NCI-H345 treated with DMSO at 0.1 percent for 48 hours (cell line): Measurements from ENCODE around the gene IGDCC3.

Experiments
- DNase-seq: peaks from one replicate; lab custom pipeline; 2025; ENCODE audit not compliant: unreplicated experiment; lab: John Stamatoyannopoulos, UW

IGDCC3 gene

DNA sequence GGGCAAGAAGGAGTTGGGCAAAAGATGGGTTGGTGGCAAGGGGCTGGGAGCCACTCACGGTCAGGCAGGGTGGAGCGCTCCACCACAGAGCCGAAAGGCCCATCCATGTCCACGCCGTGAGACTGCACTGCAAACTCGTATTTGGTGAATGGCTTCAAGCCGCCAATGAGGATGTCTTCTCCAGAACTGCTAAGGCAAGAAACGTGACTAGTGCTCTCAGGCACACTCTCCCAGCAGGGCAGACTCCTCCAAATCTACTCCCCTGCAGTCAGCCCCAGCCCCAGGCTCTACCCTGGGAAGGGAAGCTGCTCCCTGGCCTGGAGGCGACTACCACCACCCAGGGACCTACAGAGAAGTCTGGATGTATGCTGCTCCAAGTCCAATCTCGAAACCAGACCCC lies 11.4 kb upstream of the IGDCC3 start:
- no peak for DNase-seq

DNA sequence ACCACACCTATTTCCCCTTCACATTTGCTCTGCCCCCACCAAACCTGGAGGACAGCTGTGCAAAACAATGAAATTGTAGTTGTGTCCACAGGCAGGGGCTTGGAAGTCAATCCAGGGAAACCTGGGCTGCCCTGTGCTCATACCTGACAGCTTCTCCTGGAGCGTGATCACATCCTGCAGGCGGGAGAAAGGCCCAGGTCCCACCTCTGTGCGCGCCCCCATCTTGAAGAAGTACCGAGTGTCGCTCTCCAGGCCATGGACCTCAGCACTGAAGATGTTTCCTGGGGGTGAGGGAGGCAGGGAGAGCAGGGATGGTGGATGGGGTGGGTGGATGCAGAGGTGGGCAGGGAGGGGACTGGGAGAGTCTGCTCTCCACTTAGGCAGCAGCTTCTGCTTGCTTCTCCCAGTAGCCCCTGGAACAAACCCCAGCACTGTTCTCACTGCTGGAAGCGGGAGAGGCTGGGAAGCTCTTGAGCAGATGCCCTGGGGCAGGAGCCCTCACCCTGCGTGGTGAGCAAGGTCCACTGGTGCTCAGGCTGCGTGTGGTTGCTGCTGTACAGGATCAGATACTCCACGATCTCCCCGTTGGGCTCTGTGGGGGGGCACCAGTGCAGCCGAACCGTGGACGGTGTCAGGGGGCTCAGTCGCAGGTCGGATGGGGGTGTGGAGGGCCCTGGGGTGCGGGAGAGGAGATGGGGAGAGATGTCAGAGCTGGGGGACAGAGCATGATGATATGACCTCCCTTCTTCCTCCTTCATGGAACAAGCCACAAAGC lies 10.7 kb upstream of the IGDCC3 start:
- no peak for DNase-seq

DNA sequence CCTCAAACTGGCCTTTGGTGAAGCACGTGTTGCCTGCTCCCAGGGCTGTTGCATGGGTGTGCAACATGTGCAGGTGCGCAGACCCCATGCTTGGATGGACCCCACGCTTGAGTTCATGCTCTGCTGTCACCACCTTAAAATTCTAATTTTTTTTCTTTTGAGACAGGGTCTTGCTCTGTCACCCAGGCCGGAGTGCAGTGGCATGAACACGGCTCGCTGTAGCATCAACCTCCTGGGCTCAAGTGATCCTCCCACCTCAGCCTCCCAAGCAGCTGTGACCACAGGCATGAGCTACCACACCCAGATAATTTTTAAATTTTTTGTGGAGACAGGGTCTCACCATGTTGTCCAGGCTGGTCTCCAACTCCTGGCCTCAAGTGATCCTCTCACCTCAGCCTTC lies 9.1 kb upstream of the IGDCC3 start:
- no peak for DNase-seq

DNA sequence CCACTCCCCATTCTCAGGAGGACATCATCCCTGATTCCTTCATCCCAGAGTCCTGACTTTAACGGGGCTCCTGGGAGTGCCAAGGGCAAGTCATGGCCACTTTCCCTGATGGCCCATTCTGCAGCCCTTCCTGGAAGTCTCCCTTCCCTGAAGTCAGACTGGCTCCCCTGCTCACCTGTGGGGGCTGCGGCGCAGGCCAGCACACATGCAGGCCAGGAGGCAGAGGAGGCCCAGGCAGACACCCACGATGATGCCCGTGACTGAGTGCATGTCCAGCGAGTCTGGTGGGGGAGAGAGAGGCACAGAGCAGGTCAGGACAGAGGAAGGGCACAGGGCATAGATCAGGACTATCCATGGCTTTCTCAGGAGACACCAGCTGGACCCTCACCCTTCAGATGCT lies 8.6 kb upstream of the IGDCC3 start:
- DNase-seq, result no peak

DNA sequence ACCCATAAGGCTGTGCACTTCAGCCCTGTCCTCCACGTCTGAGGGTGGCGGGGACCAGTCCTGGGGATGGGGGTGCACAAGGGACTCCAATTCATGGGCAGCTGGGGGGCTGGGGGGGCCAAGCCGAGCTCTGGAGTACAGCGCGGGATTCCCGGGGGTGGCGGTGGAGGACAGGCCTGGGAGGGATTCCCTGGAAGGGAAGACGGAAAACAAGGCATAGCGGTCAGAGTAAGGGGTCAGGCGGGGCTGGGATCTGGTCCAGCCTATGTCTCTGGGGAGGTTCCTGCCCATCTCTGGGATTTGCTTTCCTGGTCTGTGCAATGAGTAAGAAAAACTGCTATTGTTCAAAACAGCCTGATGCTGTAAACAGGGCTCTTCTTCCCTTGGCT lies 8.1 kb upstream of the IGDCC3 start:
- DNase-seq, result no peak

DNA sequence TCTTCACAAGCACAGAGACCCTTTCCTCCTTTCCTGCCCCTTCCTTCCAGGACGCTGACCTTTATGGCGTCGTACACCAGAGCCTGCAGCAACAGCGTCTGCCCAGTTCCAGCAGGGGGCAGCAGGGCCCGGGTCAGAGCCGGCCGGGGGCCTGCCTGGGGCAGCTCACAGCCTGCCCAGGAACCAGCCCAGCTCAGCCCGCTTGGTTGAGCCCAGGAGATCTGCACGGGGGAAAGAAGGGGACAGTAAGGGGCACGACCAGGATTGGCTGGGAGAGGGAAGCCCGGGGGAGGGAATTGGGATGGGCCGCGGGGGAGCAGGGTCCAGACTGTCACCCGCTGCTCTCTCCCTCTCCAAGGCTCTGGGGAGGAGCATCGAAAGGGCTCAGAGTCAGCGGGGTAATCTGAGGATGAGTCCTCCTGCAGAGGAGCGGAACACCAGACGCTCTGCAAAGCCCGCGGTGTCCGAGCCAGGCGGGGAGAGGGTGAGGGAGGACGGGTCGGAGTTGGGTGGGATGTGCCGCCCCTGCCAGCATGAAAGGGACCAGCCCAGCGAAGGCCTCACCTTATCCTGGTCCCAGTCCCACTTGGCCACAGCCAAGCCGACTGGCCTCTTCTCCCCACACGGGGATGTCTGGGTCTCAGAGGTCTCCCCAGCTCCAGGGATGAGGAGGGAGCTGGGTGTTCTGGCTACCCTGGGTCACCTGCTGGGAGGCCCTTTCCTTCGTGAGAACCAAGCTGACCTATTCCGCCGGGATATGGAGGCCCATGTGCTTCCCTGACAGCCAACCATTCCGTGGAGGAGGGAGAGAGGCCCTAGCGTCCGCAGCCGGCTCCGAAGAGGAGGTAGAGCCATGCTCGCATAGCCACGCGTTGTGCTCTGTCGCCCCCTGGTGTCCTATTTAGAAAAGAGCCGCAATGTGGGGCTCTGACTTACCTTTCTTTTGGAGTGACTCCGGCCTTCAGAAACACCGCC lies 7.4 kb upstream of the IGDCC3 start:
- peak; percentile 74 for DNase-seq

DNA sequence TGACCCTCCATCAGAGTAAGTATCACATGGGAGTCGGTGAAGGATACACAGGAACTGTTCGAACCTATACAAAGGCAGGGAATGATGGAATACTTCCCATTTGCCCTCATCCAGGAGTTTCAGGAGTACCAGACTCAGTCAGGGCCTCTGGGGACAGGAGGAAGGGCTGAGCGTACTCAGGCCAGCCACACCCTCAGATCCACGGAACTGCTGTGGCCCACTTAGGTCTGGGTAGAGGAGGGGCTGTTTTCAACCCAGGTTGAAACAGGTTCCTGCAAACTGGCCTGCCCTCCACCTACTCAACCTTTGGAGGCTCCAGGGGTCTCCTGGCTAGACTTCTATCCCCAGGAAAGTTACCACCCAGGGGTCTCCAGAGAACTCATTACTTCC lies 6.7 kb upstream of the IGDCC3 start:
- no peak for DNase-seq

DNA sequence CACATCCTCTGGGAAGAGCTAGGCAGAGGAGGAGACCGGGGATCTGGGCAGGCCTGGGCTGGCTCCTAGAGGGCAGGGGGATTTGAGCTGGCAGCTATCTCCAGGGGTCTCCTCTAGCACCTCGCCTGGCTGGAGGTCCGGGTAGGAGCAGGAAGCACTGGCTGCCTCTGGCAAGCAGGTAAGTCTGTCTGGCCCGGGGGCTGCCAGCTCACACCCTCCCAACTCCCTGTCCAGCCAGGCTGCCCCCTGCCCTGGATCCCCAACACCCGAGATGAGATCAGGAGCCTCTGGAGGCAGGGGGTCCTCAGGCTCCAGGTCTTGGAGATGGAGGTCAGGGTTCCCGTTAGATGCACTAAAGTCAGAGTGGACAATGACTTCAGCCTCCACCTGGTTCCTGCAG lies 6.2 kb upstream of the IGDCC3 start:
- no peak for DNase-seq

DNA sequence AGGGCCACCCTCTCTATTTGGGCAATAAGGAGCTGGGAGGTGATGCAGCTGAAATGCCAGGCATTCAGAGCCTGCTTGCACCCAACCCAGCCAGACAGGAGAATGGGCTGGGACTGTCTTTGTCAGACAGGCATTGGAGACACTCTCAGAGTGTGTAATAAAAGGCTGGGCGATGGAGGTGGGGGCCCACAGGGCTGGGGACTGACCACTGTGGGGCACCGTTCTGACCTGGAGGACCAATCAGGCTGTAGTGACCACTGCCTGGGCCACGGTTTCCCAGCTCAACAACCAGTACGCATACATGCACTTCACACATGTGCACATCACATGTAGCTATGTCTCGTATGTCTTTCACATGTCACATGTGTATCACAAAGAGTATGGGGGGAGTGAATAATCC lies 5.7 kb upstream of the IGDCC3 start:
- no peak for DNase-seq

DNA sequence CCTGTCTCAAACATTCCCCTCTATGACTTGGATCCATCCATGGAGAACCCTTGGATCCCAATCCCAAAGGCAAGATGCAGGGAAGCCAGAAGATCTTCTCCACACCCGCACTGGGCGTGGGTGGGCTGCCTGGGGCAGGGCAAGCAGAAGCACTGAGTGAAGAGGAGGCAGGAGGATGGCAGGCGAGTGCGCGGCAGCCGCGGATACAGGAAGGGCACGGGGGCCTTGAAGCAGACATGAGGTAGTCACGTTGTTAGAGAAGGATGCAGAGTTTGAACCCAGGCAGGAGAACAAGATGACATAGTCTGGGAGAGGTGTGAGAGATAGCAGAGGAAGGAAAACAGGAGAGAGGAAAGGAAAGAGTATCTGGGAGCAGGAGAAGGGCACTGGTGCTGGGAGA lies 5.1 kb upstream of the IGDCC3 start:
- no peak for DNase-seq

DNA sequence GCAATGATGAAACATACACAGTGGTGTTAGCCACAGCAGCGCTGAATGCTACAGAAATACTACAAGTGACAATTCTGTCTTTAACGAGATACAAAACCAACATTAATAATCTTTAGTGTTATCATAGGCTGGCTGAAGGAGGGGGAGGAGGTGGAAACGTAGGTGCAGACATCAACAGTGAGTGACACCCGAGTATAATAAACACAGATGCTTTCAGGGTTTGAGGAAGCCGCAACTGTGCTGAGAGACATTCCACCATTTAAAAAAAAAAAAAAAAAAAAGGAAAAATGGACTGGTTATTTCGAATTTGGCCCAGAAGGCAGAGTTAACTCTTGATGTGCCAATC lies 4.3 kb upstream of the IGDCC3 start:
- no peak for DNase-seq

DNA sequence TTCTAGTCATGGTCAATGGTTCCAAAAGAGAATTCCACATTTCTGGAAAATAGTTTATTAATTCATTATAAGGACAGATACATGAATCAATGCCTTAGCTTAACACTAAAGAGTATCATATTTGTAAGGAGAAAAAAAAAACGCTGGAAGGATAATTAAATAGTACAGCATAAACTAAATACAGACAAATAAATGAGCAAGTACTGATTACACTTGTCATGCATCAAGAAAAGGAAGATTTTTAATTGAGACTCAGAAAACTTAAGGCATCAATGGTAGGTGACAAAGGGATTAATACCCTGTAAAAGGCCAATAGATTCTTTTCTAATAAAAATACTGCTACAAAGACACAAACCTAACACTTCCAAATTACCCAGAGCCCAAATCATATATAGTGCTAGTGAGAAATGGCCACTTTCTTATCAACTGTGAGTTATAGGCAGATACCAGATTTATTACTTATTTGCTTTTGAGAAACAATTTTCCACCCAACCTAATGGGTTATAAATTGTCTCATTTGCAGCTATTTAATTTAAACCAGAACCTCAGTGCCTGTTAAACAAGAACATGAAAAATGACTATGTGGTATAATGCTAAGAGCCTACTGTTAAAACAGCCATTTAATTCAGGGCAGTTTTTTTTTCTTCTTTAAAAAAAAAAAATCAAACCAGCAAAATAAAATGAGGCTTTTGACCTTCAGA lies 3.8 kb upstream of the IGDCC3 start:
- no peak for DNase-seq

DNA sequence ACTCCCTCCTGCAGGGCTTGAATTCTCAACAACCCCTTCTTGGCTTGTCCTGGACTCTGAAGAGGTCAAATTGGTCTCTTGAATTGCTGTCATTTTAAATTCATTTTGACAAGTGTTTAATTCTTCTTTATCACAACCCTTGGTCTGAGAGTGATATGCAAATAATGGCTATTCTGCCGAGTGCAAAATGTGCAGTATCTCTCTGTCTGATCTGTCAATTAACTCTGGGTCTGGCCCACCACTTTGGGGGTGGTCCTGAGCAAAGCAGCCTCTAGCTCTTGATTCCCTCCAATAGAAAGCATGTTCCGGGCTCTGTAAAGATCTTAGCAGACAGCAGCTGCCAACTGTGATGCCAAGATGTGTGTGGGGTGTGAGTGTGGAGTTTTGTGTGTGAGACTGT lies 2.2 kb upstream of the IGDCC3 start:
- no peak for DNase-seq

DNA sequence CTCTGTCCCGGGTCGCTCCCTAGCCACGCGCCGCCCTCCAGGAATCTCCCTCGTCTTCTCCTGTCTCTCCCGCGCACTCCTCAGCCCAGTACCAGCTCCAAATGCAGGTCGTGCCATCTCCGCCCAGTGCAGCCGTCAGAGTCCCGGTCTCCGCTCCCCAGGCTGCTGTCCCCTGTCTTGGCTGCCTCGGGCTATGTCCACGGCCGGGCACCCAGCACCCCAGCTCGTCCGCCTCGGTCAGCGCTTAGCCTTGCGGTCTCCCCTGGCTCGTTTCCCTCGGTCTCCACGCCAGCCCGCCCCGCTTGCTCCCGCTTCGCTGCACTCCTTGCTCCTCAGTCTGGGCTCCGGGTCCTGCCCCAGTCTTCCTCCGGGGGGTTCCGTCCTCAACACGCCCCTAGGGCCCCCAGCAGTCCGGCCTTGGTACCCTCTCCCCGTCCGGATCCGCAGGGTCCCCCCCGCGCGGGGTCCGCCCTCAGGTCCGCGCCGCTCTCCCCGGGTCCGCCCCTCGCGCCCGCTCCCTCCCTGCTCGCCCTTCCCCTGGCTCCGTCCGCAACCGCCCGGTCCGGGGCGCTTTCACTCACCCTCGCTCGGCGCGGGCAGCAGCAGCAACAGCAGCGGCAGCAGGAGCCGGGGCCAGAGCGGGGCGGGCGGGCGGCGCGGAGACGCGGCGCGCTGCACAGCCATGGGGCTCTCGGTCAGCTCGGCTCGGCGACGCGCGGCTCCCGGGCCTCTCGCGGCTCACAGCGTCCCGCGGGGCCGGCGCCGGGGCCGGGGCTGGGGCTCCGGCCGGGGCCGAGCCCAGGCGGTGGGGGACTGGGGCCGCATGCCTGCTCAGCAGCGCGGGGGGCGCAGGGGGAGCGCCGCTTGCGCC lies 462 bp downstream of the IGDCC3 start:
- no peak for DNase-seq

DNA sequence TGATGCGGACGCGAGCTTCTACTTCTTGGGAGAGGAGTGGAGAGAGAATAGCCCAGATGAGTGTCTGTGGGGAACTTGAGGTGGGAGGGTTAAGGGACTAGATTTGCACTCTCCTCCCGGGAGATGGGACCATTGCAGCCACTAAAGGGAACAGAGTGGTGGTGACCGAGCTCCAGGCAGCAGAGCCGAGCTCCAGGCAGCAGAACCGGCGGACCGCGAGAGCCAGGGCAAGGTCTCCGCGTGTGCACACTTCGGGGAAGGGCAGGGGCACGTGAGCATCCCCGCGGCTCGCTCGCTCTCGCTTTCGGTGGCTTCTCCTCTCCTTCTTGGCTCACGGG lies 1.1 kb downstream of the IGDCC3 start:
- DNase-seq, result no peak

DNA sequence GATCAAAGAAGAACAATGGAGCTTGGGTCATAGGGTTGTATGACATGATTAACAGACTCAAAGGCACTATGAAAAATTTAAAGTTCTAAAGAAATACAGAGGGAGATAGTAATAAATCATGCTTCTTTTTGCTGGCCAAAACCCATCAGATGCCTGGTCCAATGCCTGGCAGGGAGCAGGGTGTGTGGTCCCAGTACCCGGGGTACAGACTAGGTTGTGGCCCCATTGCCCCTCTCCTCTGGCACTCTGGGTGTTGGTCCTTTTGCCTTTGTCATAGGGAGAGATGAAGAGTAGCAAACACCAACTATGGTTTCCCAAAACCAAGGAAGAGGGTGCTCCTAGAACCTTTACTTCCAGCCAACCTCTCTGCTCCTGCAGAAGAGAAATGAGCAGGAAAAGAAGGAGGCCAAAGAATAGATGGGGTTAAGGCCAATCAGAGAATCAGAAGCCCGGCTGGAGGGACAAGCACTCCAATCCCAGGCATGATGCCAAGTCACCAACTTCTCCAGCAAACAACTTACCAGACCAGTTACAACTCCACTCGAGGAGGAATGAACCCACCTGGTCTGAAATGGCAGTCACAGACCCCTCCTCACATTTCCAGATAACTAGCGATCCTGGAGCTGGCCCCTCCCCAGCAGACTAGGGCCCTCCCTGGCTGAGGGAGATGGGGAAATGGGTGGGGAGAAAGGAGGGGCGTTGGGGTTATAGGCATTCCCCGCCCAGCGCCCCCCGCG lies 1.8 kb downstream of the IGDCC3 start:
- DNase-seq, result no peak

DNA sequence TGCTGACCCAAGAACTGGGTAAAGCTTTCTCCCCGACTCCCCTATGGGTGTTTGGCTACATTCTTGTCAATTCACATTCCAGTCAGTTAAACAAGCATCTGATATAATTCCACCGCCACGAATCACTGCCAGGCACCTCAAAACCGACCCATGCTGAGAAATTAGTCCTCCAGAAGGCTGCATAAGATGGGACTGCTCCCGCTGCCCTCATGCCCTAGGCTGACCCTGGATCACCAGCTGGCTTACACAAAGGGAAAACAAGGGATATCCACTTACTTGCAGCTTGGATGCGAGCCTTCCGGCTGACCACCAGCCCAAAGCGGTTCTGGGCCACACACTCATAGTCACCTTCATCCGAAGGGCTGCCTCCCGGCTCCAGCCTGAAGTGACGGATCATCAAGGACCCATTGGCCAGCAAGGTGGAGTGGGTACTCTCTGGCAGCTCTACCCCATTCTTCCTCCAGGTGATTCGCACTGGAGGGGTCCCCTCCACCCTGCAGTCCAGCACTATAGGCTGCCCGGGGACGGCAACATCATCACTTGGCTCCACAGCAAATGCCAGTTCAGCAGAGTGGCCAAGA lies 2.9 kb downstream of the IGDCC3 start:
- DNase-seq, result no peak

DNA sequence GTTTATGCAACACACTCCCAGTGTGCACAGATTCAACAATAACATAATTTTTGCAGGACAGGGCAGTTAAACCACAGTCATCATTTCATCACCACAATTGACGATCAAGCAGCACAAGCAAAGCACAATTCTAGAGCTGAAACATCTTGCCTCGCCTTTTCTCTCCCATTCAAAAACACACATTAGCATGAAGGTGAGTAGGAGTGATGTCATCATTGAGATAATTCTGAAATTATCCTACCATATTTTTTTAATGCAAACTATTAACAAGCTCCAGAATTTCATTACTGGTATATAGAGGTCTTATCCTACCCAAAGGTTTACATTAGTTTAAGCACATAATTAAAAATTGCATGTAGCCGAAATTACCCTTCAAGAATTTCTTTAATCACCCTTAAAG lies 3.5 kb downstream of the IGDCC3 start:
- no peak for DNase-seq

DNA sequence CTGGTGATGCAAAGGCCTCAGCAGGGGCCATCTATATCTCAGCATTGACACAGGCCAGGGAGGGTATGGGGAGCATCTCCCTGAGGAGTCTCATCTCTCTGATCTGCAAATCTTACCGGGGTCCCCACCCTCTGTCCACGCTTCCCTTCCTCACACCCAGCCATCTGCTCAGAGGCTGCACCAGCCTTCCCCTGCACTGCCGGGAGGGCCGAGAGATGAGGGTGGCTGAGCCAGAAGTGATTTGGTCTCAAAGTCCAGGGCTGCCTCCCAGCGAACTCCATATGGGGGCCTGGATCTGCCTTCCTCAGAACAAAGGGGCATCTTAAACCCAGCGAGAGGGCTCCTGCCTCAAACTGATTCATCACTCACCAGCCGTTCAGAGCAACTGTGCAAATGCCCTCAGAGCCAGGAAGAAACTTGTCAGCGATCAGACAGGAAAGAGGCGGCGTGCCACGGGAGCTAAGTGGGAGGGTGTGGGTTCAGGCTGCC lies 4.6 kb downstream of the IGDCC3 start:
- no peak for DNase-seq

DNA sequence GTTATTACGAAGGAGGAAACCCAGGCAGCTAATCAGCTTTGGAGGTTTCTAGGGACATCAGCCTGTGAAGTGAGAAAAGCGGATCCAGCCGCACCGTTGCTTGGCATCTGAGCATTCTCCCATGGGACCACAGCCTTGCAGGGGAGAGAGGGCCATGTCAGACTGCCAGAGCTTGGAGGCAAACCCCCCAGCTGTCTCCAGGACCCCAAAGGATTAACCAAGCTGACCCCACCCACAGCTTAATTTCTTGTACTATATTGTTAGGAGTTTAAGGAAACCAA lies 5.1 kb downstream of the IGDCC3 start:
- DNase-seq, result no peak
